VCaP (cell line): ENCODE measurements around the gene RPS24.

ENCODE experiments used
- H3K27ac ChIP-seq: fragments of 450-650 bp; 2 replicates; pipeline ENCODE4 v1.5.1; 2017
- TF ChIP-seq, protein P1 (sequence below): fragments of 450-650 bp; conservative IDR thresholded peaks from 2 replicates; pipeline ENCODE4 v1.5.1; 2017; ENCODE audit warnings: mild to moderate bottlenecking, moderate library complexity

Gene RPS24

DNA sequence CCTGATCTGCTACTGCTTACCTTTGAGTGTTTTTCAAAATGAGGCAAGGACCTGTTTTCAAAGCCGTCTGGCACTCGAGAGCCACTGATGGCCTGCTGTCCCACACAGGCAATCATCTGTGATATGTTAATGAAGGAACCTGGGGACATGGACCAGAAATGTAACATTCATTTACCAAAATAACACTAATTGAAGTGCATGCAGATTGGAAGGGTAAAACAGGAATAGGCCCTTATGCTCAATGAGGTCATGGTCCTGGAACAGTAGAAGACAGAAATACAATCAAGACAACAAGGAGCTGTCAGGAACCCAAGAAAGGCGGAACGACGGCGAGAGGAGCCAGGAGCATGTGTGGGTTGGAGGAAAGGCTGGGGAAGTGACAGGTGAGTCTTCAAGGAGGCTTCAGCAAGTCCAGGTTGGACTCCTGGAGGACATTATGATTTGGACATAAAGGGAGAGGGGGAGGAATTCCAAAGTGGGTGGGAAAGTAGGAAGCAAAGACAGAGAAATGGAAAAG lies 32.6 kb upstream of the RPS24 start:
- TF ChIP-seq, protein P1, sequence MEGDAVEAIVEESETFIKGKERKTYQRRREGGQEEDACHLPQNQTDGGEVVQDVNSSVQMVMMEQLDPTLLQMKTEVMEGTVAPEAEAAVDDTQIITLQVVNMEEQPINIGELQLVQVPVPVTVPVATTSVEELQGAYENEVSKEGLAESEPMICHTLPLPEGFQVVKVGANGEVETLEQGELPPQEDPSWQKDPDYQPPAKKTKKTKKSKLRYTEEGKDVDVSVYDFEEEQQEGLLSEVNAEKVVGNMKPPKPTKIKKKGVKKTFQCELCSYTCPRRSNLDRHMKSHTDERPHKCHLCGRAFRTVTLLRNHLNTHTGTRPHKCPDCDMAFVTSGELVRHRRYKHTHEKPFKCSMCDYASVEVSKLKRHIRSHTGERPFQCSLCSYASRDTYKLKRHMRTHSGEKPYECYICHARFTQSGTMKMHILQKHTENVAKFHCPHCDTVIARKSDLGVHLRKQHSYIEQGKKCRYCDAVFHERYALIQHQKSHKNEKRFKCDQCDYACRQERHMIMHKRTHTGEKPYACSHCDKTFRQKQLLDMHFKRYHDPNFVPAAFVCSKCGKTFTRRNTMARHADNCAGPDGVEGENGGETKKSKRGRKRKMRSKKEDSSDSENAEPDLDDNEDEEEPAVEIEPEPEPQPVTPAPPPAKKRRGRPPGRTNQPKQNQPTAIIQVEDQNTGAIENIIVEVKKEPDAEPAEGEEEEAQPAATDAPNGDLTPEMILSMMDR: no peak
- H3K27ac ChIP-seq: no peak overlapping the region

DNA sequence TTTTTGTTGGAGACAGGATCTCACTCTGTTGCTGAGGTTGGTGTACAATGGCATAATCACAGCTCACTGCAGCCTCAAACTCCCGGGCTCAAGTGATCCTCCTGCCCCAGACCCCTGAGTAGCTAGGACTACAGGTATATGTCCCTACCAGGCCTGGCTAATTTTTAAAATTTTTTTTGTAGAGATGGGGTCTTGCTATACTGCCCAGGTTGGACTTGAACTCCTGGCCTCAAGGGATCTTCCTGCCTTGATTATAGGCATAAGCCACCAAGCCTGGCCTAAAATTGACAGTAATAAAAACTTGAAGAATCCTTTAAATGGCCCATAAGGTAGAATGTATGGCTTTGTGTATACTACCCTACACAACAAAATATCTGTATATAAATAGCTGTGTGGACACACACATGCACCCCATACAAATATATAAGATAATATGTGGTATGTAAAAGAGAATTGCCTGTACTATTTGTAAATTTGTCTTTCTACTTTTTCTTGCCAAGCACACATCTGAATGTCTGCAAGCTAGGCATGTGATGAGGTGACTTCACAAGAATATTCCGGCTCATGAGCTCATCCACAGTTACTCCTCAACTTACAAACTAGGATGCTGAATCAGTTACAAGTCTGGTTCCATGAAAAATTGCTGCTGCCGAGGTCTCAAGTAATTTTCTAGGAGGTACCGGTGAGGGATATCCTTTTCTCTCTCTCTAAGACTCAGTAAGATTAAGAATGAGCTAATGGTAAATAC lies 30.9 kb upstream of the RPS24 start:
- TF ChIP-seq, protein P1: no peak
- H3K27ac ChIP-seq: no peak overlapping the region

DNA sequence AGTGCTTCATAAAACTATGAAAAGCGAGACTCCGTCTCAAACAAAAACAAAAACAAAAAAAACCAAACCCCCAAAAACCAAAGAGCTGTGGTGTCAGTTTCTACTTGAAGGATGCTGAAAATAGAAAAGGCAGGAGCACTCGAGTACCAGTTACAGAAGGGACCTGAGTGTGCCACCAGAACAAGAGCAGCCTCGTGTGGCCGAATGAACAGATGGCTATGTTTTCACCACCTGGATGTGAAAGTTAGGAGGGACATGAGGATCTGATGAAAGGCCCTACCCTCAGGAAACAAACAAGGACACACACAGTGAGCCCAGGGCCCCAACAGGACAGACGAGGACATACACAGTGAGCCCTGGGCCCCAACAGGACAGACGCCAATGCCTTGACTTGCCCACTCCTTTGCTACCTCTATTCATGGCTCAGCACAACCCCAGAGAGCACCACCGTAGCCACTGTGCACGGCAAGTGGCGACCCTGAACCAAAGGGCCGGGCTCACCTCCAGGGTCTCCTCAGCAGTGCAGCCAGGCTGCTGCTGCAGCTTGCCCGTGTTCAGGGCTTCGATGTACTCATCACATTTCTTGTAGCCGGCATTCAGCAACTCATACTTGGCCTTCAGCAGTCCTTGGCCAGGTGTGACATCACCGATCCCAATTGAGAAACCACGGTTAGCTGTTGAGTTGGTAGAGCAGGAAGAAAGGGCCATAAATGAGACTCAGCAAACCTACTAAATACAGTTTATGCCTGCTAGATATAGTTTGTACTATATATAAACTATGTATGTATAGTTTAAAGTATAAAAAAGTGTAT lies 29.2 kb upstream of the RPS24 start:
- TF ChIP-seq, protein P1: no peak
- H3K27ac ChIP-seq: no peak overlapping the region

DNA sequence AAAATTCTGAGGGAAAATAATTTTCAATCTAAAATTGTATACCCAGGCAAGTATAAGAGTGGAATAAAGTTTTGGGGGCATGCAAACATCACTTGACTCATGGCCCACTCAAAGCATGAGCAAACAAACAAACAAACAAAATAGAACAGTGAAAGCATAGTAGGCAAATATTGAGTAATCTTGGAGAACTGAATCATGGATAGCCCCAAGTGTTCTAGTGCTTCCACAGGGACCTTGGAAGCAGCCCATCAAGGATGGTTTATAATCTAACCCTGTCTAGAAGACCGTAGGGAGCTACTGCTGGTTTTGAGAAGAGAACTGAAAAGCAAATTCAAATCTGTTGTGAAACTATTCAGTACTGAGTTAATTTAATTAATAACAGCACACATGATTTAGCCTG lies 26.5 kb upstream of the RPS24 start:
- H3K27ac ChIP-seq: peak overlapping the region; percentile 98; the same call in 1 of the 2 replicates
- TF ChIP-seq, protein P1: no peak

DNA sequence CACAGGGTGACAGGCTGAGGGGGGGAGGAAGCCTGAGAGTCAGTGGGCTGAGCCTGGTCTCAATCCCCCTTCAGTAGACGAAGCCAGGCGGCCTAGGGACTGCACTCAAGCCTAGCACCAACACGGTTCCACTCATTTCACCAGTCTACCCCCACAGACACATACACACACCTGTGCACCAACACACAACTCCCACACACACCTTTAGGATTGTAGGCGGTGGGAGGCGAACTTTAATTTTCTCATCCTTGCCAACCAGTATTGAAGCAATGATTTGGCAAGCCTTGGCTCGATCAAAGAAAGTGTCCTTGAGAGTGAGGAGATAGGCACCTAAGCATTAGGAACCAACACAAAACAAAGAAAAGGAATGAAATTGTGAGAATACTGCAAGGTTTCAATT lies 24.0 kb upstream of the RPS24 start:
- H3K27ac ChIP-seq: peak overlapping the region; percentile 98
- TF ChIP-seq, protein P1: no peak

DNA sequence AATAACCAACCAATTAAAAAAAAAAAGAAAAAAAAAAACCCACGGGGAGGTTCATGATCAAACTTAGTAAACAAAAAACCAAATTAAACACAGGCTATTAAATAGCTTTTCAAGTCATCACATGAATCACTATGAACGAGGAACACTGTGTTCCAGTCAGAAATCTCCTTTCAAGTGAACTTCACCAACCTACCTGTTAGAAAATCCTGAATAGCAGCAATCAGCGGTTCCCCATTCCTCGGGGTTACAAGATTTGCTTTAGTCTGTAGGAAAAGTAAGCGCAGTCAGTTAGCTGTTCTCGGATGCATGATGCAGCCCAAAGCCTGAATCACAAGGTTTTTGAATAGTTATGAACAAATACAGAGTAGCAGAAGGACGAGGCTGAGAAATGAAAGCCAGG lies 23.4 kb upstream of the RPS24 start:
- H3K27ac ChIP-seq: peak overlapping the region; percentile 98
- TF ChIP-seq, protein P1: no peak

DNA sequence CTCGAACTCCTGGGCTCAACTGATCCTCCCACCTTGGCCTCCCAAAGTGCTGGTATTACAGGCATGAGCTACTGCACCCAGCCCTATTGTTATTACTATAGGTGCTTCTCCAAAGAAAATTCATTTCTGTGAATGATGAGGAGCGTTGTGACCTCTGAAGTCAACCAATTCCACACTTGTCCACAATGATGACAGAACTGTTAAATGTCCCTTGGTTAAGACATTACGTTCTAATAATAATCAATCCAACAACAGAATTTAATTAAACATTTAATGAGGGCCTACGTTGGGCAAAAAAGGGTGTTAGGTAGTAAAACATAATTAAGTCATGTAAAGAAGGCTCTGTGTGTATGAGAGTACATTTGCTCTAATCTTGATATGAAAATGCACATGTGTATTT lies 22.6 kb upstream of the RPS24 start:
- TF ChIP-seq, protein P1: no peak
- peak overlapping the region; percentile 98 for H3K27ac ChIP-seq
